GM12865 (cell line): ENCODE measurements around the gene FNDC8.

Source experiments
- DNase-seq: peaks from one replicate; pipeline ENCODE4 v3.0.0; 2010; ENCODE audit warnings: low read depth
- H3K4me3 ChIP-seq: 2 replicates; pipeline ENCODE4 v1.5.1; 2011; ENCODE audit warnings: mild to moderate bottlenecking, low read depth, low read length, control low read depth
- CTCF ChIP-seq: IDR thresholded peaks from 2 replicates; pipeline ENCODE4 v1.5.1; 2011; ENCODE audit warnings: low read length, control low read depth, low read depth, inconsistent platforms; ENCODE audit not compliant: insufficient read depth; ENCODE audit errors: missing control alignments

FNDC8 gene

GRCh38 chr17:35152421-35153140 lies 31.2 kb downstream of the FNDC8 start:
- no peak for DNase-seq
- H3K4me3 ChIP-seq = no peak overlapping the region
- no peak for TF ChIP-seq CTCF

GRCh38 chr17:35154196-35155165 lies 33.1 kb downstream of the FNDC8 start:
- TF ChIP-seq CTCF = no peak
- DNase-seq = no peak
- no peak overlapping the region for H3K4me3 ChIP-seq

- no peak for DNase-seq
- no peak for TF ChIP-seq CTCF
- H3K4me3 ChIP-seq = no peak overlapping the region
These were observed 33.8 kb downstream of the FNDC8 start for GRCh38 chr17:35155246-35155645.

GRCh38 chr17:35159940-35160339 lies 38.5 kb downstream of the FNDC8 start:
- DNase-seq = no peak
- H3K4me3 ChIP-seq = no peak overlapping the region
- TF ChIP-seq CTCF = no peak

- H3K4me3 ChIP-seq = no peak overlapping the region
- DNase-seq = no peak
- TF ChIP-seq CTCF = no peak
These were observed 39.2 kb downstream of the FNDC8 start for GRCh38 chr17:35160354-35161201.

- H3K4me3 ChIP-seq = no peak overlapping the region
- TF ChIP-seq CTCF = no peak
- DNase-seq = no peak
These were observed 39.9 kb downstream of the FNDC8 start for GRCh38 chr17:35161281-35161761.
